Cardiac muscle cell (in vitro differentiated cells and primary cell): ENCODE results near the gene GABRP. TPM values are rescaled to one million over a fixed set of nuclear protein-coding genes. Genes with fewer than 3 reads are reported as not detected.

Source experiments
- DNase-seq, 2 donors: peaks; one replicate each; pipeline versions ENCODE4 v3.0.0 to v3.0.0-alpha.2; 2010 to 2017; ENCODE audit warnings: low read depth in 1 of 2, low spot score in 1 of 2
- H3K27ac ChIP-seq: fragments of 200-600 bp; sonication (generic); 2 replicates; pipeline ENCODE4 v1.5.1; 2016
- H3K27me3 ChIP-seq: fragments of 200-600 bp; sonication (generic); 2 replicates; pipeline ENCODE4 v1.6.0; 2016; ENCODE audit warnings: control low read depth
- H3K36me3 ChIP-seq: fragments of 200-600 bp; sonication (generic); 2 replicates; pipeline ENCODE4 v1.5.1; 2016; ENCODE audit warnings: control low read depth
- H3K4me1 ChIP-seq: fragments of 200-600 bp; sonication (generic); 2 replicates; pipeline ENCODE4 v1.8.1; 2017; ENCODE audit warnings: low read depth, mild to moderate bottlenecking, mixed run types
- H3K4me3 ChIP-seq: fragments of 200-600 bp; sonication (generic); 2 replicates; pipeline ENCODE4 v1.5.1; 2016; ENCODE audit warnings: mild to moderate bottlenecking
- H3K9me3 ChIP-seq: fragments of 200-600 bp; sonication (generic); 2 replicates; pipeline ENCODE4 v1.5.1; 2017; ENCODE audit warnings: low read depth, mild to moderate bottlenecking, control low read depth
- CTCF ChIP-seq: IDR thresholded peaks from 2 replicates; pipeline ENCODE4 v1.5.1; 2012; ENCODE audit warnings: low read depth, mild to moderate bottlenecking, low read length
- polyA plus RNA-seq: library from polyadenylated mRNA; unstranded; fragments of >200 nt; fragmentation: Nextera tagmentation; extraction: Ambion mirVana; gene quantifications from 2 replicates; pipeline ENCODE4 v1.2.1, GENCODE V29; 2016
- total RNA-seq: library from RNA; depleted of rRNA; stranded (reverse); fragments of >200 nt; gene quantifications from 2 replicates; pipeline ENCODE4 v1.2.3, GENCODE V29; 2016

Gene GABRP
- total RNA-seq: 0.30 and 0.39 TPM in 2 replicates
- polyA plus RNA-seq: 0.46 TPM in 1 of 2 replicates, not detected in the other

GRCh38 chr5:170783498-170784247, at the start of gene GABRP:
Gene GABRP (plus strand): TSS chr5:170783725. CDS start chr5:170788616, 4,891 bp downstream.
- no peak within 1 kb of the TSS for H3K4me3 ChIP-seq

GRCh38 chr5:170736966-170737365, 46.6 kb upstream of the GABRP start:
- no peak for TF ChIP-seq CTCF
- no peaks in the 10 kb centered on the region for H3K36me3 ChIP-seq
- no peak overlapping the region for H3K4me3 ChIP-seq
- no peak for DNase-seq
- no peaks in the 10 kb centered on the region for H3K4me1 ChIP-seq
- no peak overlapping the region for H3K27ac ChIP-seq
- H3K27me3 ChIP-seq: no peaks in the 10 kb centered on the region
- H3K9me3 ChIP-seq: no peaks in the 10 kb centered on the region

More at GRCh38 chr5:170783498-170784247, at the start of gene GABRP:
- no peak for TF ChIP-seq CTCF
- H3K36me3 ChIP-seq: no peaks in the 10 kb centered on the region
- no peaks in the 10 kb centered on the region for H3K9me3 ChIP-seq
- H3K27ac ChIP-seq: no peak within 1 kb of the TSS
- H3K27me3 ChIP-seq: no peaks in the 10 kb centered on the region
- no peak for DNase-seq
- H3K4me1 ChIP-seq: no peaks in the 10 kb centered on the region

- DNase-seq: no peak
- TF ChIP-seq CTCF: no peak
- no peaks in the 10 kb centered on the region for H3K36me3 ChIP-seq
- H3K4me1 ChIP-seq: no peaks in the 10 kb centered on the region
- H3K27me3 ChIP-seq: no peaks in the 10 kb centered on the region
- H3K4me3 ChIP-seq: no peak overlapping the region
- no peak overlapping the region for H3K27ac ChIP-seq
- H3K9me3 ChIP-seq: no peaks in the 10 kb centered on the region
Observed at GRCh38 chr5:170737591-170737990, 45.9 kb upstream of the GABRP start.

- Histone ChIP-seq H3K9me3 (no peaks in the 10 kb centered on the region), H3K4me3 (no peak overlapping the region), H3K4me1 (no peaks in the 10 kb centered on the region), H3K27me3 (peaks cover 3% of the 10 kb centered on the region), H3K36me3 (no peaks in the 10 kb centered on the region), H3K27ac (no peak overlapping the region)
- DNase-seq: no peak
- TF ChIP-seq CTCF: no peak
Observed at GRCh38 chr5:170738840-170739239, 44.7 kb upstream of the GABRP start.

GRCh38 chr5:170739446-170739845, 44.1 kb upstream of the GABRP start:
- no peak for DNase-seq
- Histone ChIP-seq H3K36me3 (no peaks in the 10 kb centered on the region), H3K9me3 (no peaks in the 10 kb centered on the region), H3K27ac (no peak overlapping the region), H3K4me1 (no peaks in the 10 kb centered on the region), H3K27me3 (peaks cover 8% of the 10 kb centered on the region), H3K4me3 (no peak overlapping the region)
- no peak for TF ChIP-seq CTCF
